Trophoblast cell (in vitro differentiated cells and primary cell): ENCODE results near the gene HOXD11.
A peak's percentile ranks its signal among the peaks of the same experiment; 100 is the strongest.

Experiments
- DNase-seq, 2 donors: peaks; one replicate each; pipeline ENCODE4 v3.0.0-alpha.2; 2016
- H2AFZ ChIP-seq: 2 replicates; pipeline ENCODE4 v1.6.1; 2013; ENCODE audit warnings: low read length, moderate library complexity, mild to moderate bottlenecking; ENCODE audit not compliant: insufficient read depth, poor library complexity
- H2AK5ac ChIP-seq: 2 replicates; pipeline ENCODE4 v1.6.1; 2013; ENCODE audit warnings: mild to moderate bottlenecking, low read length
- H2BK120ac ChIP-seq: 2 replicates; pipeline ENCODE4 v1.6.1; 2013; ENCODE audit warnings: low read length, mild to moderate bottlenecking, moderate library complexity; ENCODE audit not compliant: insufficient read depth, poor library complexity
- H2BK12ac ChIP-seq: 2 replicates; pipeline ENCODE4 v1.6.1; 2013; ENCODE audit warnings: mild to moderate bottlenecking, low read length, moderate library complexity
- H2BK5ac ChIP-seq: 2 replicates; pipeline ENCODE4 v1.6.1; 2013; ENCODE audit warnings: low read length, low read depth, moderate library complexity, mild to moderate bottlenecking; ENCODE audit not compliant: poor library complexity
- H3K14ac ChIP-seq: 2 replicates; pipeline ENCODE4 v1.6.1; 2013; ENCODE audit warnings: mild to moderate bottlenecking, low read length
- H3K18ac ChIP-seq: 2 replicates; pipeline ENCODE4 v1.6.1; 2013; ENCODE audit warnings: mild to moderate bottlenecking, low read length
- H3K23ac ChIP-seq: 2 replicates; pipeline ENCODE4 v1.6.1; 2013; ENCODE audit warnings: low read length
- H3K27ac ChIP-seq: 2 replicates; pipeline ENCODE4 v1.5.1; 2013; ENCODE audit warnings: low read depth, mild to moderate bottlenecking, inconsistent platforms, low read length, moderate library complexity
- H3K27me3 ChIP-seq: 2 replicates; pipeline ENCODE4 v1.6.1; 2013; ENCODE audit warnings: inconsistent platforms, mild to moderate bottlenecking, low read length, moderate library complexity; ENCODE audit not compliant: insufficient read depth
- H3K36me3 ChIP-seq, 2 experiments: 1 replicate in 1 of 2; 2 replicates in 1 of 2; pipeline ENCODE4 v1.6.1; 2013; ENCODE audit warnings: low read length in 2 of 2, mild to moderate bottlenecking in 2 of 2, moderate library complexity in 1 of 2; ENCODE audit not compliant: insufficient read depth in 2 of 2, control insufficient read depth in 1 of 2
- H3K4ac ChIP-seq: 2 replicates; pipeline ENCODE4 v1.6.1; 2013; ENCODE audit warnings: low read depth, mild to moderate bottlenecking, low read length, moderate library complexity
- H3K4me1 ChIP-seq, 2 experiments: 1 replicate in 1 of 2; 2 replicates in 1 of 2; pipeline ENCODE4 v1.6.1; 2013; ENCODE audit warnings: low read length in 2 of 2, mild to moderate bottlenecking in 2 of 2, moderate library complexity in 1 of 2; ENCODE audit not compliant: insufficient read depth in 2 of 2, control insufficient read depth in 1 of 2
- H3K4me2 ChIP-seq: 2 replicates; pipeline ENCODE4 v1.6.1; 2013; ENCODE audit warnings: inconsistent platforms, mild to moderate bottlenecking, low read length, moderate library complexity
- H3K4me3 ChIP-seq: 2 replicates; pipeline ENCODE4 v1.5.1; 2013; ENCODE audit warnings: mild to moderate bottlenecking, low read depth, low read length, inconsistent platforms
- H3K79me1 ChIP-seq: one replicate; pipeline ENCODE4 v1.6.1; 2013; ENCODE audit warnings: low read length
- H3K79me2 ChIP-seq: 2 replicates; pipeline ENCODE4 v1.6.1; 2013; ENCODE audit warnings: low read length, mild to moderate bottlenecking; ENCODE audit not compliant: control insufficient read depth, insufficient read depth, poor library complexity
- H3K9ac ChIP-seq: 2 replicates; pipeline ENCODE4 v1.6.1; 2013; ENCODE audit warnings: mild to moderate bottlenecking, low read length
- H3K9me3 ChIP-seq: 2 replicates; pipeline ENCODE4 v1.6.1; 2013; ENCODE audit warnings: low read depth, mild to moderate bottlenecking, control low read depth, inconsistent platforms, low read length; ENCODE audit not compliant: insufficient read depth
- H4K12ac ChIP-seq: 2 replicates; pipeline ENCODE4 v1.6.1; 2013; ENCODE audit warnings: low read depth, mild to moderate bottlenecking, low read length, moderate library complexity
- H4K8ac ChIP-seq: 2 replicates; pipeline ENCODE4 v1.6.1; 2013; ENCODE audit warnings: low read depth, mild to moderate bottlenecking, low read length, moderate library complexity
- H4K91ac ChIP-seq: one replicate; pipeline ENCODE4 v1.6.1; 2013; ENCODE audit warnings: low read depth, mild to moderate bottlenecking, low read length, moderate library complexity
- WGBS: extraction: QIAGEN DNeasy Blood & Tissue Kit; methylation state at CpG from one replicate; pipeline ENCODE4 v1.1.7; 2013; ENCODE audit warnings: missing lambda C conversion rate; ENCODE audit not compliant: insufficient read length, insufficient coverage; ENCODE audit errors: extremely low coverage; 5-methylcytosine and 5-hydroxymethylcytosine counted together

The HOXD11 gene

DNA sequence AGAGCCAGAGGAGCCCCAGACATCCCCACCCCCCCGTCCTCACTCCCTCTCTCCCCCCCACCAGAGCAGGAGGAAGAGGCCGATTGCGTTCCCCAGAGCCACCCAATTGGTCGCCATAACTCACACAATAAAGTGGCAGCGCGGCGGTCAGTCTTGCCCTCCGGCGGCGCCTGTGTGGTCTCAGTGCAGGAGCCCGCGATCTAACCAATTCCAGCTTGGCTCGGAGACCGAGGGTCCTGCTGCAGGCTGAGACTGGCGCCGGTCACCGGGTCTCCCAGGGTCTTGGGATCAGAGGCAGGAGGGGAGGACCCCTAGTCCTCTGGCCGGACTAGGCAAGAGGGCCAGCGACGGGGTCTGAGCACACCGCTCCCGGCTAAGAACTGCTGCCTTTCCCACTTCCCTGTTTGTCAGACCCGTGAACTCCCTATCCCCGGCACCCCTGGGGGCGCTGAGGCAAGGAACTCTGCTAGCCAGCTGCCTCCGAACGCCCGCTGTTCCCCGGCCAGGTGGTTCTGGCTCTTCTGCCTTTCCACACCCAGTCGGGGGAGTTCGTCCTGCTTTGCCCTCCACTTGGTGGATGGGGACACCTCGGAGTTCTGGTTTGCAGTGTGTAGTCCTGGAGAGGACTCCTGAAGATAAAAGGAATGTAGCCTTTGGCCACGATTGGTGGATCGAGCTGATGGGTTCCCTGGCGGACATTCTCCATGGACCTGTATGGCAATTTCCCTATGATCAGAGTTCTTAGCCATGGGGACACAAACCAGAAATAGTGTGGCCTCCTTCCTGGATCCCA lies 8.5 kb upstream of the HOXD11 start:
- Histone ChIP-seq H3K4me3 (no peak overlapping the region), H3K27me3 (peaks cover 78% of the 10 kb centered on the region), H4K12ac (no peak overlapping the region), H3K27ac (no peak overlapping the region), H3K79me1 (no peaks in the 10 kb centered on the region), H3K4me1 (peaks cover 5 to 22% of the 10 kb centered on the region in 2 experiments), H4K8ac (no peak overlapping the region), H3K9me3 (peaks cover 8% of the 10 kb centered on the region), H3K9ac (no peak overlapping the region), H4K91ac (no peak overlapping the region), H3K23ac (no peak overlapping the region), H3K18ac (no peak overlapping the region), H3K4me2 (peak overlapping the region; percentile 86), H3K79me2 (no peaks in the 10 kb centered on the region), H2AK5ac (no peak overlapping the region), H2AFZ (no peak overlapping the region), H3K14ac (no peak overlapping the region), H2BK5ac (no peak overlapping the region), H3K4ac (no peak overlapping the region), H2BK12ac (no peak overlapping the region), H3K36me3 (no peaks in the 10 kb centered on the region), H2BK120ac (no peak overlapping the region)
- no peak for DNase-seq
- no CpG with 5 or more reads among the region's 35 CpGs for WGBS

DNA sequence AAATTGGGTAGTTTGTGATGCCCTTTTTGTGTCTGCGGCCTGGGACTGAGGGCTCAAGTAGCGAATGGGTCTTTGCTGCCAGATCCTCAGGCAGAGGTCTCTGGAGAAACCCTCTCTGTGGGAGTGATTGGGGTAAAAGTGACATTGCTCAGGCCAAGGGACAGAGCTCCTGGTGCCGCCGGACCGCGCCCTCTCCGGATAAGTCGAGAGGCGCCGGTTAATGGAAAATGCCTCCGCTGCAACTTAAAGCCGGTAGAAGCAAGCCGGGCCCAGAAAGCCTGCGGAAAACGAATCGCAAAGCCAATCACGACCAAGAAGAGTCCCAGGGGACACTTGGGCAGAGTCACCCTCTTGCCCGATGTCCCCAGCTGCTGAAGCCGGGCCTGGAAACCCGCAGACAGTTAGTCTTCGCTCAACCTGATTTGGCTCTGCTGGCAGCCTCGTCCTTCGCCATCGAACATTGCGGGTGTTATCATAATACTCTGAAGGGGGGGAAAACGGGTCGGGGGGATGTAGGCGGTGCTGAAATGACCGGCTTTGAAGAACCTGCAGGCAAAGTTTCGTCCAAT lies 7.8 kb upstream of the HOXD11 start:
- Histone ChIP-seq H2AFZ (no peak overlapping the region), H3K9me3 (peaks cover 8% of the 10 kb centered on the region), H3K4me2 (peak overlapping the region; percentile 43), H3K4ac (no peak overlapping the region), H2BK12ac (no peak overlapping the region), H3K27ac (no peak overlapping the region), H2BK5ac (no peak overlapping the region), H3K79me1 (no peaks in the 10 kb centered on the region), H2BK120ac (no peak overlapping the region), H3K14ac (no peak overlapping the region), H2AK5ac (no peak overlapping the region), H4K91ac (no peak overlapping the region), H3K79me2 (no peaks in the 10 kb centered on the region), H3K9ac (no peak overlapping the region), H3K4me1 (peaks cover 5 to 24% of the 10 kb centered on the region in 2 experiments), H3K27me3 (peaks cover 80% of the 10 kb centered on the region), H3K23ac (no peak overlapping the region), H3K36me3 (no peaks in the 10 kb centered on the region), H3K4me3 (no peak overlapping the region), H3K18ac (no peak overlapping the region), H4K8ac (no peak overlapping the region), H4K12ac (no peak overlapping the region)
- no CpG with 5 or more reads among the region's 30 CpGs for WGBS
- DNase-seq, result no peak

DNA sequence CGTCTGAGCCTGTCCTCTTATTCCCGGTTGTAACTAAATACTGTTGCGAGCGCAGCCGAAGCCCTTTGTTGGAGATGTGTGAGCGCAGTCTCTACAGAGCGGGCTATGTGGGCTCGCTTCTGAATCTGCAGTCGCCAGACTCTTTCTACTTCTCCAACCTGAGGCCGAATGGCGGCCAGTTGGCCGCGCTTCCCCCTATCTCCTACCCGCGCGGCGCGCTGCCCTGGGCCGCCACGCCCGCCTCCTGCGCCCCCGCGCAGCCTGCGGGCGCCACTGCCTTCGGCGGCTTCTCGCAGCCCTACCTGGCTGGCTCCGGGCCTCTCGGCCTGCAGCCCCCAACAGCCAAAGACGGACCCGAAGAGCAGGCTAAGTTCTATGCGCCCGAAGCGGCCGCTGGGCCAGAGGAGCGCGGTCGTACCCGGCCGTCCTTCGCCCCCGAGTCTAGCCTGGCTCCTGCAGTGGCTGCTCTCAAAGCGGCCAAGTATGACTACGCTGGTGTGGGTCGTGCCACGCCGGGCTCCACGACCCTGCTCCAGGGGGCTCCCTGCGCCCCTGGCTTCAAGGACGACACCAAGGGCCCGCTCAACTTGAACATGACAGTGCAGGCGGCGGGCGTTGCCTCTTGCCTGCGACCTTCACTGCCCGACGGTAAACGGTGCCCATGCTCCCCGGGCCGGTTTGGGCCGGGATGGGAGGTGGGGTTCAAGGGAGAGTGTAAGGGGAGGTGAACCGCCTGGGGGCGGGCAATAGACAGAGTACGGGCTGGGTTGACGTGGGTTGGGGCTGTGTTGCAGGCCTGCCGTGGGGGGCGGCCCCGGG lies 7.1 kb upstream of the HOXD11 start, which contains the start of gene HOXD12:
TSS of gene HOXD12 (plus strand) at position 68 of the 819 bp plus-strand sequence. CDS start at position 75, 7 bp downstream.
- Histone ChIP-seq H3K79me1 (peaks cover 4% of the 10 kb centered on the region), H3K9ac (no peak within 1 kb of the TSS), H3K4me3 (no peak within 1 kb of the TSS), H2BK120ac (no peak within 1 kb of the TSS), H3K79me2 (no peaks in the 10 kb centered on the region), H3K18ac (no peak within 1 kb of the TSS), H3K4me2 (peak within 1 kb of the TSS; percentile 86), H3K27me3 (peaks cover 82% of the 10 kb centered on the region), H2BK12ac (no peak within 1 kb of the TSS), H4K12ac (no peak within 1 kb of the TSS), H2BK5ac (no peak within 1 kb of the TSS), H3K27ac (no peak within 1 kb of the TSS), H3K4ac (no peak within 1 kb of the TSS), H3K14ac (no peak within 1 kb of the TSS), H2AK5ac (no peak within 1 kb of the TSS), H3K9me3 (peaks cover 8% of the 10 kb centered on the region), H2AFZ (no peak within 1 kb of the TSS), H3K4me1 (peaks cover 5 to 28% of the 10 kb centered on the region in 2 experiments), H4K91ac (no peak within 1 kb of the TSS), H3K23ac (no peak within 1 kb of the TSS), H3K36me3 (no peaks in the 10 kb centered on the region), H4K8ac (no peak within 1 kb of the TSS)
- WGBS, result no CpG with 5 or more reads among the region's 70 CpGs
- no peak for DNase-seq

DNA sequence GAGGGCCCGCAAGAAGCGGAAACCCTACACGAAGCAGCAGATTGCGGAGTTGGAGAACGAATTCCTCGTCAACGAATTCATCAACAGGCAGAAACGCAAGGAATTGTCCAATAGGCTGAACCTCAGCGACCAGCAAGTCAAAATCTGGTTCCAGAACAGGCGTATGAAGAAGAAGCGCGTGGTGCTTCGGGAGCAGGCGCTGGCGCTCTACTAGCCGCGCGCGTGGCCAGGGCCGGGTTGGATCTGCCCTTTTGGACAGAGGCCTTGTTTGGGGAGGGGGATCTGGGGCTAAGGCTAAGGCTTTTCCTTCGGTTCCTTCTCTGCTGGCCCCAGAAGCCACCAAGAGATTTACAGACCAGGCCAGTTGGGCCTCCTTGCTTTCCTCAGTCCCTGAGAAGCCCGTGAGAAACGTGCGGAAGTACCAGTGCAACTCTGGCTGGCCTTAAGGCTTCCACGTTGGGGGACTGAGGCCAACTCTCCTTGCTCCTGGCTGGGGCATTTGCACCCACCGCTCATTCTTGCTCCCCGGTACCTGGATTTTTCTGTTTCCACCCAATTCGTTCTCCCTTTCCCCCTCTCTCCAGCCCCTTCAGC lies 6.4 kb upstream of the HOXD11 start:
- Histone ChIP-seq H2BK12ac (no peak overlapping the region), H3K4me3 (no peak overlapping the region), H3K79me1 (peaks cover 4% of the 10 kb centered on the region), H4K12ac (no peak overlapping the region), H2AFZ (no peak overlapping the region), H3K79me2 (no peaks in the 10 kb centered on the region), H2AK5ac (no peak overlapping the region), H3K23ac (no peak overlapping the region), H2BK5ac (no peak overlapping the region), H3K27me3 (peaks cover 85% of the 10 kb centered on the region), H3K27ac (no peak overlapping the region), H3K36me3 (no peaks in the 10 kb centered on the region), H3K14ac (no peak overlapping the region), H3K4me1 (peaks cover 5 to 28% of the 10 kb centered on the region in 2 experiments), H3K4ac (no peak overlapping the region), H3K4me2 (peak overlapping the region; percentile 43), H4K8ac (no peak overlapping the region), H2BK120ac (no peak overlapping the region), H3K18ac (no peak overlapping the region), H3K9ac (no peak overlapping the region), H3K9me3 (peaks cover 10% of the 10 kb centered on the region), H4K91ac (no peak overlapping the region)
- WGBS, result no CpG with 5 or more reads among the region's 28 CpGs
- no peak for DNase-seq
